ENCODE measurements around the gene SLC18A3. TPM values are rescaled to one million over a fixed set of nuclear protein-coding genes. Genes with fewer than 3 reads are reported as not detected.

Gene SLC18A3
- polyA plus RNA-seq, 6 donors from 2014 or later = not detected

DNA sequence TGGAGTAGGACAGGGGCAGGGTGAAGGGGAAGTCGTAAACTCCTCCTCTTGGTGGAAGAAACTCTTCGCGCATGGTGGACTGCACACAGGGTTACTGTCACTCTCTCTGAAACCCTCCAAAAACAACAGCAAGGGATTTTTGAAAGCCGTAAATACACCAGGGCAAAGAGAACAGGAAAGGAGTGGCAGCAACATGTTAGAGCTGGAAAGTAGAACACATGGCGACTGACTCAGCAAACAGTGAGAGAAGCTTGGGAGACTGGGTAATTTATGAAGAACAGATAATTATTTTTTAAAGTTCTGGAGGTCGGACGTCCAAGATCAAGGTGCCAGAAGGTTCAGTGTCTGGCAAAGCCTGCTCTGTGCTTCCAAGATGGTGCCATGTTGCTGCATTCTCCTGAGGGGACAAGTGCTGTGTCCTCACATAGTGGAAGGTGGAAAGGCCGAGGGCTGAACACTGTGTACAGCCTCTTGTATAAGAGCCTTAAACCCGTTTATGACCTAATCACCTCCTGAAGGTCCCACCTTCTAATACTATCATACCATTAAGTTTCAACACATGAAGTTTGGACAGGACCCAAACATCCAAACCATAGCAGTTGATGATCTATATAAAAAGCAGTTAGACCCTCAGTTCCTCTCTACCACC, 46.9 kb downstream of the SLC18A3 start:
- ATAC-seq (ENCODE audit: low read depth in 2 of 2) (no peak), DNase-seq (no peak)
- peaks cover 8 to 11% (median 10%) of the 10 kb centered on the region in 3 donors for H3K27me3 Mint-ChIP-seq
- peaks cover 7 to 26% (median 17%) of the 10 kb centered on the region in 7 donors for H3K9me3 Mint-ChIP-seq
- no peak overlapping the region for H3K27ac Mint-ChIP-seq
- no peak overlapping the region for H3K4me3 Mint-ChIP-seq
- H3K4me1 Mint-ChIP-seq = peaks cover 0 to 2% (median 0%) of the 10 kb centered on the region in 3 donors
- peaks cover 0 to 26% of the 10 kb centered on the region in 2 donors for H3K36me3 Mint-ChIP-seq

DNA sequence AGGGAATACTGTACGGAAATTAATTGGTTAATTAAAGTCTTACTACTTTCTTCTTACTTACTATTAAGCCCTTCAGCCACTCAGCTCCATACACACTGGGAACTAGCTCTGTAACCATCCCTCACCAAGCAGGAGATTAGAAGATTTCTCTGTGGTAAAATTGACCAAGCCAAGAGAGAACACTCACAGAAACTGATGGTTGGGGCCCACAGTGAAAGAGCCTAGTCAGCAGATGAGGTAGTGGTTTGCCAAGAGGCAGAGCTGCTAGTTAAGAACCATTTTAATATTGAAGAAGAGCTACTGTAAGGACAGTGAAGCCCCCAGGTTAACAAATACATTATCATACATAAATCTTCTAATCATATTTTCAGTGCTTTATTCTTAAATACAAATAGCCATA, 47.5 kb downstream of the SLC18A3 start:
- Mint-ChIP-seq H3K9me3 (peaks cover 9 to 26% (median 17%) of the 10 kb centered on the region in 7 donors), H3K4me1 (no peaks in the 10 kb centered on the region), H3K27ac (no peak overlapping the region), H3K27me3 (peaks cover 7 to 10% (median 8%) of the 10 kb centered on the region in 3 donors), H3K4me3 (no peak overlapping the region), H3K36me3 (peaks cover 0 to 26% of the 10 kb centered on the region in 2 donors)
- DNase-seq (no peak), ATAC-seq (ENCODE audit: low read depth in 2 of 2) (no peak)

DNA sequence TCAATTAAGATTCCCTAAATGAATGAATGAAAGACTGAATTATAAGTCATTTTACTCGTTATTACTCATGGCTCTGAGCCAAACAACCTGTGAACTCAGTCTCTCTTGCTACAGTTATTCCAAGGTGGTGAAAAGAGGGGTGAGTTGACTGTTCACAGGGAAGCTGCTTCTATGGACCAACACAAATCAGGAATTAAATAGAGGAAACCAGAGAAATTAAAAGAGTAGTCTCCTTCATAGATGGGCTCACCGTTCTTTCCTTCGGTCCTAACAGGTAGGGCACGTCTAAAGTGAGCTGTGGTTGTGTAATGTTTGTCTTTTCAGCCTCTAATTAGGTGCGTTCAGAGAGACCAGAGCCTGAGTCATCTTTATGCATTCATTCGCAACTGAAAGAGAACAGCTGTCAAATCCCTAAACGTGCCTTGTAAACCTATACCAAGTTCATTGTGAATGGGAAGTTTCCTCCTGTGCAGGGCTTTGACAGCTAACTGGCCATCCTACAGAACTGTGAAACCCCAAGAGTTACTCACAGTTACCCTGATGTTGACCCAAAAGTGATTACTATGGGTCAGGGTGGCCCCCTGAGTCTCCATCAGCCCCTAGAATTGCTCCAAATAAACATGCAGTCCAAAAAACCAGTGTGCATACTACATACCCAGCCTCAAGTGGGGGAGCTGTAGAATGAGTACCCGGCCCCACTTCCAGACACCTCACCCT, 51.2 kb downstream of the SLC18A3 start:
- Mint-ChIP-seq H3K27me3 (peaks cover 0 to 13% (median 7%) of the 10 kb centered on the region in 3 donors), H3K27ac (no peak overlapping the region), H3K4me1 (no peaks in the 10 kb centered on the region), H3K9me3 (peaks cover 9 to 26% (median 15%) of the 10 kb centered on the region in 7 donors), H3K4me3 (no peak overlapping the region), H3K36me3 (peaks cover 0 to 22% of the 10 kb centered on the region in 2 donors)
- ATAC-seq (ENCODE audit: low read depth in 2 of 2) (no peak), DNase-seq (no peak)

Other genes starting within 250 kb of the SLC18A3 start
- gene DRGX, start 214.2 kb upstream of the SLC18A3 start, polyA plus RNA-seq (ENCODE audit: low read depth in 6 of 6) = not detected
- 10 to 100 TPM in 4 of 6 donors, 1 to 10 TPM in 2; 8.6 to 19.0 (median 12.8) TPM for gene ERCC6, start 71.2 kb upstream of the SLC18A3 start, polyA plus RNA-seq (ENCODE audit: low read depth in 6 of 6)
- not detected for gene CHAT, start 3.7 kb downstream of the SLC18A3 start, polyA plus RNA-seq (ENCODE audit: low read depth in 6 of 6)
- gene C10orf53, start 69.3 kb downstream of the SLC18A3 start, polyA plus RNA-seq (ENCODE audit: low read depth in 6 of 6) = not detected
- gene OGDHL, start 152.0 kb downstream of the SLC18A3 start, polyA plus RNA-seq (ENCODE audit: low read depth in 6 of 6) = not detected

All from naive B cell (primary cell).